Activated CD8-positive, alpha-beta T cell treated with anti-CD3 and anti-CD28 coated beads, Interleukin-2, amount 10 ng/mL, durations not matched to agents 7 days and 5 days (primary cell): ENCODE results near the gene MINK1. TPM values are rescaled to one million over a fixed set of nuclear protein-coding genes. Genes with fewer than 3 reads are reported as not detected.
A peak's percentile ranks its signal among the peaks of the same experiment; 100 is the strongest.
"Not testable (repeated sequence)": the region's sequence is repeated elsewhere in the genome, so short reads cannot be mapped to it uniquely, and the experiment has no call there.

Experiments used
- ATAC-seq: fragments of 150-1000 bp; cut with Tn5 transposase; one replicate; pipeline ENCODE4 v1.10.0; 2021; ENCODE audit warnings: moderate library complexity
- CTCF ChIA-PET: fragments of 350-600 bp; sonication (Branson Sonifier 250); formaldehyde crosslinking; loops from one replicate; lab custom pipeline; 2021; ENCODE audit warnings: antibody characterized with exemption; lab: Charles Lee
- POLR2A ChIA-PET: fragments of 350-600 bp; sonication (Branson Sonifier 250); formaldehyde crosslinking; loops from one replicate; lab custom pipeline; 2021; ENCODE audit warnings: antibody characterized with exemption; lab: Charles Lee
- DNase-seq: peaks from one replicate; pipeline ENCODE4 v3.0.0-alpha.2; 2020
- H3K27ac Mint-ChIP-seq: one replicate; pipeline ENCODE4 v1.8.0; 2021; ENCODE audit warnings: mild to moderate bottlenecking, mixed read lengths
- H3K27me3 Mint-ChIP-seq: one replicate; pipeline ENCODE4 v1.8.0; 2021; ENCODE audit warnings: low read depth, mixed read lengths
- H3K36me3 Mint-ChIP-seq: one replicate; pipeline ENCODE4 v1.8.0; 2021; ENCODE audit warnings: low read depth, mixed read lengths
- H3K4me1 Mint-ChIP-seq: one replicate; pipeline ENCODE4 v1.8.0; 2021; ENCODE audit warnings: low read depth, mixed read lengths
- H3K4me3 Mint-ChIP-seq: one replicate; pipeline ENCODE4 v1.8.0; 2021; ENCODE audit warnings: mild to moderate bottlenecking, mixed read lengths
- H3K9me3 Mint-ChIP-seq: one replicate; pipeline ENCODE4 v1.8.0; 2022; ENCODE audit warnings: mixed read lengths; ENCODE audit not compliant: insufficient read depth
- total RNA-seq, 2 experiments: library from RNA; stranded (reverse); gene quantifications; one replicate each; pipeline ENCODE4 v1.2.3, GENCODE V29; 2021

Gene MINK1
- total RNA-seq, 2 experiments from 2014 or later: 68.1 to 73.2 TPM

- Mint-ChIP-seq H3K27me3 (no peaks in the 10 kb centered on the region), H3K9me3 (no peaks in the 10 kb centered on the region), H3K4me3 (no peak overlapping the region), H3K36me3 (peaks cover 9% of the 10 kb centered on the region), H3K4me1 (peaks cover 4% of the 10 kb centered on the region), H3K27ac (no peak overlapping the region)
- CTCF ChIA-PET: no interaction called here
- POLR2A ChIA-PET: no interaction called here
- no peak for DNase-seq
- no peak for ATAC-seq
Observed at GRCh38 chr17:4860651-4861050, 27.5 kb downstream of the MINK1 start.

- ChIA-PET CTCF (interaction anchor here (1.4 kb wide), 1 partner anchor 23 kb away, joined by 3 read pairs; no protein-coding TSS in a partner anchor), POLR2A (interaction anchor here (1.0 kb wide), 1 partner anchor 21 kb away, joined by 3 read pairs; no protein-coding TSS in a partner anchor)
Observed at GRCh38 chr17:4861052-4861451, 27.9 kb downstream of the MINK1 start.

GRCh38 chr17:4862720-4863119 is 29.6 kb downstream of the MINK1 start:
- ChIA-PET POLR2A (no interaction called here), CTCF (interaction anchor here (1.6 kb wide), 1 partner anchor 17 kb away, joined by 3 read pairs; no protein-coding TSS in a partner anchor)
- Mint-ChIP-seq H3K36me3 (peaks cover 3% of the 10 kb centered on the region), H3K4me3 (no peak overlapping the region), H3K27ac (no peak overlapping the region), H3K27me3 (no peaks in the 10 kb centered on the region), H3K9me3 (no peaks in the 10 kb centered on the region), H3K4me1 (peaks cover 4% of the 10 kb centered on the region)
- DNase-seq: no peak
- no peak for ATAC-seq

More at GRCh38 chr17:4861052-4861451, 27.9 kb downstream of the MINK1 start:
- Mint-ChIP-seq H3K4me1 (peaks cover 4% of the 10 kb centered on the region), H3K27me3 (no peaks in the 10 kb centered on the region), H3K9me3 (no peaks in the 10 kb centered on the region), H3K4me3 (no peak overlapping the region), H3K27ac (no peak overlapping the region), H3K36me3 (peaks cover 8% of the 10 kb centered on the region)
- ATAC-seq (no peak), DNase-seq (no peak)

GRCh38 chr17:4863321-4863720 is 30.2 kb downstream of the MINK1 start:
- H3K4me1 Mint-ChIP-seq: peaks cover 4% of the 10 kb centered on the region
- ChIA-PET CTCF (interaction anchor here (1.6 kb wide), 1 partner anchor 17 kb away, joined by 3 read pairs; no protein-coding TSS in a partner anchor), POLR2A (no interaction called here)
- H3K27ac Mint-ChIP-seq: no peak overlapping the region
- no peaks in the 10 kb centered on the region for H3K27me3 Mint-ChIP-seq
- no peak for DNase-seq
- ATAC-seq: no peak
- no peaks in the 10 kb centered on the region for H3K9me3 Mint-ChIP-seq
- H3K4me3 Mint-ChIP-seq: no peak overlapping the region
- H3K36me3 Mint-ChIP-seq: peaks cover 3% of the 10 kb centered on the region

GRCh38 chr17:4867535-4867934 is 34.4 kb downstream of the MINK1 start:
- H3K27me3 Mint-ChIP-seq, DNase-seq, POLR2A ChIA-PET, H3K4me3 Mint-ChIP-seq, ATAC-seq, H3K4me1 Mint-ChIP-seq, H3K36me3 Mint-ChIP-seq, H3K27ac Mint-ChIP-seq, H3K9me3 Mint-ChIP-seq: not testable (repeated sequence)
- CTCF ChIA-PET: interaction anchor here (0.6 to 1.3 kb wide), 2 partner anchors 11 to 135 kb away, joined by 3 read pairs; no protein-coding TSS in a partner anchor

GRCh38 chr17:4869058-4869998 is 36.2 kb downstream of the MINK1 start:
- H3K9me3 Mint-ChIP-seq, POLR2A ChIA-PET, H3K4me1 Mint-ChIP-seq, ATAC-seq, H3K4me3 Mint-ChIP-seq, H3K27ac Mint-ChIP-seq, H3K36me3 Mint-ChIP-seq, DNase-seq, H3K27me3 Mint-ChIP-seq: not testable (repeated sequence)
- CTCF ChIA-PET: interaction anchor here (1.0 kb wide), 1 partner anchor 12 kb away, joined by 4 read pairs; no protein-coding TSS in a partner anchor

- H3K27ac Mint-ChIP-seq: no peak overlapping the region
- no peaks in the 10 kb centered on the region for H3K4me1 Mint-ChIP-seq
- H3K27me3 Mint-ChIP-seq: no peaks in the 10 kb centered on the region
- no peak overlapping the region for H3K4me3 Mint-ChIP-seq
- ChIA-PET POLR2A (no interaction called here), CTCF (interaction anchor here (1.0 kb wide), 1 partner anchor 10 kb away, joined by 4 read pairs; no protein-coding TSS in a partner anchor)
- DNase-seq (no peak), ATAC-seq (no peak)
- H3K36me3 Mint-ChIP-seq: peaks cover 2% of the 10 kb centered on the region
- no peaks in the 10 kb centered on the region for H3K9me3 Mint-ChIP-seq
Observed at GRCh38 chr17:4870855-4871254, 37.7 kb downstream of the MINK1 start.

- no peak for DNase-seq
- ChIA-PET CTCF (interaction anchor here (1.0 kb wide), 1 partner anchor 30 kb away, joined by 3 read pairs; the partner anchor contains the start of gene CHRNE), POLR2A (no interaction called here)
- Mint-ChIP-seq H3K36me3 (peaks cover 2% of the 10 kb centered on the region), H3K27me3 (no peaks in the 10 kb centered on the region), H3K4me3 (no peak overlapping the region), H3K9me3 (no peaks in the 10 kb centered on the region), H3K27ac (peak overlapping the region; percentile 26), H3K4me1 (no peaks in the 10 kb centered on the region)
- no peak for ATAC-seq
Observed at GRCh38 chr17:4872786-4873185, 39.6 kb downstream of the MINK1 start.

- no peaks in the 10 kb centered on the region for H3K9me3 Mint-ChIP-seq
- no peak overlapping the region for H3K4me3 Mint-ChIP-seq
- no peak overlapping the region for H3K27ac Mint-ChIP-seq
- no peak for DNase-seq
- no peaks in the 10 kb centered on the region for H3K27me3 Mint-ChIP-seq
- H3K4me1 Mint-ChIP-seq: no peaks in the 10 kb centered on the region
- CTCF ChIA-PET: no interaction called here
- no peak for ATAC-seq
- H3K36me3 Mint-ChIP-seq: peaks cover 4% of the 10 kb centered on the region
- POLR2A ChIA-PET: no interaction called here
Observed at GRCh38 chr17:4877089-4877488, 43.9 kb downstream of the MINK1 start.

GRCh38 chr17:4879601-4880000 is 46.5 kb downstream of the MINK1 start:
- Mint-ChIP-seq H3K27ac (no peak overlapping the region), H3K9me3 (no peaks in the 10 kb centered on the region), H3K36me3 (peaks cover 9% of the 10 kb centered on the region), H3K27me3 (no peaks in the 10 kb centered on the region), H3K4me3 (no peak overlapping the region), H3K4me1 (no peaks in the 10 kb centered on the region)
- ChIA-PET POLR2A (no interaction called here), CTCF (interaction anchor here (1.5 kb wide), 1 partner anchor 17 kb away, joined by 3 read pairs; no protein-coding TSS in a partner anchor)
- ATAC-seq (no peak), DNase-seq (no peak)

GRCh38 chr17:4880857-4881256 is 47.7 kb downstream of the MINK1 start:
- Mint-ChIP-seq H3K27me3 (no peaks in the 10 kb centered on the region), H3K27ac (no peak overlapping the region), H3K4me3 (no peak overlapping the region), H3K4me1 (no peaks in the 10 kb centered on the region), H3K9me3 (no peaks in the 10 kb centered on the region), H3K36me3 (peaks cover 17% of the 10 kb centered on the region)
- CTCF ChIA-PET: interaction anchor here (1.1 to 1.7 kb wide), 6 partner anchors 11 to 171 kb away, joined by 3 to 4 read pairs (median 4); partner anchors contain the start of genes ARRB2 and C17orf107
- DNase-seq: no peak
- no peak for ATAC-seq
- POLR2A ChIA-PET: interaction anchor here (0.8 kb wide), 1 partner anchor 184 kb away, joined by 3 read pairs; no protein-coding TSS in a partner anchor
